Measurements from ENCODE around the gene C1orf115. TPM values are rescaled to one million over a fixed set of nuclear protein-coding genes. Genes with fewer than 3 reads are reported as not detected.

Gene C1orf115
- polyA plus RNA-seq, 1 donor (not counting 4 experiments of a cell fraction or from before 2014, with no cell fraction given) = 0.72 TPM

DNA sequence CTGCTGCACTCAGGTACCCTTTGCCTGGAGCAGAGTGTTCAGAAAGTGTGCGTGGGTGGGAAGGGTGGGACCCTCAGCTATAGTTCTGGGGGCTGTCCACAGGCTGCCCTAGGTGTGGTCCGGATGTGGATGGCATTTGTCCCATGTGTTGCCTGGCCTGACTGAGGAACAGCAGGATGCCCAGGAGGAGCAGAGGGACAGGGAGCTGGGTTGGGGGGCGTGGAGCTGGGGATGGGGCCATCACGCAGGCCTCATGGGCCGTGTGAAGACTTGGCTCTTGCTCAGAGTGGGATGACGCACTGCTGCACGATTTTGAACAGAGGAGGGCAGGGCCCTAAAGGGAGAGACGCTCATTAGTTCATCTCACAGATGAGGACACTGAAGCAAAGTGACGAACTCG, 17.0 kb downstream of the C1orf115 start:
- dilution Hi-C loops (cut with MboI; ENCODE audit: extremely low pct_ligation_motif_present, low sequenced_read_pairs) = no loop called here
- H3K4me2 ChIP-seq (ENCODE audit: control insufficient read depth, extremely low read depth, insufficient read depth, low read depth, low read length) = no peak overlapping the region
- TF ChIP-seq, protein P1, sequence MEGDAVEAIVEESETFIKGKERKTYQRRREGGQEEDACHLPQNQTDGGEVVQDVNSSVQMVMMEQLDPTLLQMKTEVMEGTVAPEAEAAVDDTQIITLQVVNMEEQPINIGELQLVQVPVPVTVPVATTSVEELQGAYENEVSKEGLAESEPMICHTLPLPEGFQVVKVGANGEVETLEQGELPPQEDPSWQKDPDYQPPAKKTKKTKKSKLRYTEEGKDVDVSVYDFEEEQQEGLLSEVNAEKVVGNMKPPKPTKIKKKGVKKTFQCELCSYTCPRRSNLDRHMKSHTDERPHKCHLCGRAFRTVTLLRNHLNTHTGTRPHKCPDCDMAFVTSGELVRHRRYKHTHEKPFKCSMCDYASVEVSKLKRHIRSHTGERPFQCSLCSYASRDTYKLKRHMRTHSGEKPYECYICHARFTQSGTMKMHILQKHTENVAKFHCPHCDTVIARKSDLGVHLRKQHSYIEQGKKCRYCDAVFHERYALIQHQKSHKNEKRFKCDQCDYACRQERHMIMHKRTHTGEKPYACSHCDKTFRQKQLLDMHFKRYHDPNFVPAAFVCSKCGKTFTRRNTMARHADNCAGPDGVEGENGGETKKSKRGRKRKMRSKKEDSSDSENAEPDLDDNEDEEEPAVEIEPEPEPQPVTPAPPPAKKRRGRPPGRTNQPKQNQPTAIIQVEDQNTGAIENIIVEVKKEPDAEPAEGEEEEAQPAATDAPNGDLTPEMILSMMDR (optimal IDR thresholded peaks at IDR 0.05 in 1 of 3, IDR thresholded peaks at IDR 0.05 in 1 of 3, conservative IDR thresholded peaks at IDR 0.05 in 1 of 3; ENCODE audit: extremely low read depth in 1 of 3, insufficient read depth in 2 of 3, low read length in 3 of 3) = no peak
- TF ChIP-seq EZH2 (IDR thresholded peaks at IDR 0.05; ENCODE audit: low read length) = no peak
- H3K36me3 ChIP-seq (ENCODE audit: control insufficient read depth in 2 of 2, extremely low read depth in 1 of 2, insufficient read depth in 2 of 2, low read length in 2 of 2) = no peaks in the 10 kb centered on the region
- H3K9me1 ChIP-seq (ENCODE audit: control insufficient read depth, extremely low read depth, insufficient read depth, low read length) = no peaks in the 10 kb centered on the region
- no peak overlapping the region for H3K4me3 ChIP-seq (ENCODE audit: control insufficient read depth in 2 of 3, extremely low read depth in 1 of 3, insufficient read depth in 2 of 3, low read depth in 1 of 3, low read length in 3 of 3)
- peaks cover under 1% of the 10 kb centered on the region for H3K27me3 ChIP-seq (ENCODE audit: control insufficient read depth, extremely low read depth, insufficient read depth, low read length)
- H3K9ac ChIP-seq (ENCODE audit: control insufficient read depth, extremely low read depth, insufficient read depth, low read length) = no peak overlapping the region
- H3K79me2 ChIP-seq (ENCODE audit: control insufficient read depth, insufficient read depth, low read length) = no peaks in the 10 kb centered on the region
- DNase-seq (ENCODE audit: low read depth, low spot score) (no peak), FAIRE-seq (no peak)
- no peak overlapping the region for H3K27ac ChIP-seq (ENCODE audit: control insufficient read depth, insufficient read depth, low read length)
- no peak overlapping the region for H2AFZ ChIP-seq (ENCODE audit: control insufficient read depth, low read length)
- no peaks in the 10 kb centered on the region for H3K9me3 ChIP-seq (ENCODE audit: control insufficient read depth, low read depth, low read length)
- H3K4me1 ChIP-seq (ENCODE audit: control insufficient read depth, extremely low read depth, insufficient read depth, low read length) = no peaks in the 10 kb centered on the region
- no peaks in the 10 kb centered on the region for H4K20me1 ChIP-seq (ENCODE audit: control insufficient read depth, extremely low read depth, insufficient read depth, low read length)

DNA sequence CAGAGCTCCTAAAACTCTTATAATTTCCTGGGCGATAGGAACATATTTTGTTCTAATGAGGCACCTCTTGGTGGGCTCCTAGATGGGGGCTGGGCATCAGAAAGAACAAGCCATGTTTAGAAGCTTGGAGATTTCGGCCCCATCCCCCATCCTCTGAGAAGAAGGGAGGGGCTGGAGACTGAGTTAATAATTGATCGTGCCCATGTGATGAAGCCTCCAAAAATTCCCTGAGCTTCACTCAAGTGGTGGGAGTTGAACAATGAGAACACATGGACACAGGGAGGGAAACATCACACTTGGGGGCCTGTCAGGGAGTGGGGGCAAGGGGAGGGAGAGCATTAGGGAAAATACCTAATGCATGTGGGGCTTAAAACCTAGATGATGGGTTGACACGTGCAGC, 18.1 kb downstream of the C1orf115 start:
- Histone ChIP-seq H3K27ac (ENCODE audit: control insufficient read depth, insufficient read depth, low read length) (no peak overlapping the region), H3K27me3 (ENCODE audit: control insufficient read depth, extremely low read depth, insufficient read depth, low read length) (no peaks in the 10 kb centered on the region), H2AFZ (ENCODE audit: control insufficient read depth, low read length) (no peak overlapping the region), H3K4me2 (ENCODE audit: control insufficient read depth, extremely low read depth, insufficient read depth, low read depth, low read length) (no peak overlapping the region), H3K9me1 (ENCODE audit: control insufficient read depth, extremely low read depth, insufficient read depth, low read length) (no peaks in the 10 kb centered on the region), H3K79me2 (ENCODE audit: control insufficient read depth, insufficient read depth, low read length) (no peaks in the 10 kb centered on the region), H3K9me3 (ENCODE audit: control insufficient read depth, low read depth, low read length) (no peaks in the 10 kb centered on the region), H4K20me1 (ENCODE audit: control insufficient read depth, extremely low read depth, insufficient read depth, low read length) (no peaks in the 10 kb centered on the region), H3K36me3 (ENCODE audit: control insufficient read depth in 2 of 2, extremely low read depth in 1 of 2, insufficient read depth in 2 of 2, low read length in 2 of 2) (no peaks in the 10 kb centered on the region), H3K4me1 (ENCODE audit: control insufficient read depth, extremely low read depth, insufficient read depth, low read length) (no peaks in the 10 kb centered on the region), H3K4me3 (ENCODE audit: control insufficient read depth in 2 of 3, extremely low read depth in 1 of 3, insufficient read depth in 2 of 3, low read depth in 1 of 3, low read length in 3 of 3) (no peak overlapping the region), H3K9ac (ENCODE audit: control insufficient read depth, extremely low read depth, insufficient read depth, low read length) (no peak overlapping the region)
- TF ChIP-seq EZH2 (IDR thresholded peaks at IDR 0.05; ENCODE audit: low read length) = no peak
- TF ChIP-seq, protein P1 (optimal IDR thresholded peaks at IDR 0.05 in 1 of 3, IDR thresholded peaks at IDR 0.05 in 1 of 3, conservative IDR thresholded peaks at IDR 0.05 in 1 of 3; ENCODE audit: extremely low read depth in 1 of 3, insufficient read depth in 2 of 3, low read length in 3 of 3) = no peak
- dilution Hi-C loops (cut with MboI; ENCODE audit: extremely low pct_ligation_motif_present, low sequenced_read_pairs) = no loop called here
- FAIRE-seq (no peak), DNase-seq (ENCODE audit: low read depth, low spot score) (no peak)

Data from keratinocyte (primary cell).